Prostate gland (tissue), 2 donors: ENCODE results near the gene LCN12. TPM values are rescaled to one million over a fixed set of nuclear protein-coding genes. Genes with fewer than 3 reads are reported as not detected.

Experiments
- DNase-seq: peaks from one replicate; pipeline ENCODE4 v3.0.0-alpha.2; 2019; ENCODE audit warnings: low spot score
- H3K27ac ChIP-seq, 2 donors: fragments of 200-600 bp; sonication (generic); 2 replicates each; pipeline ENCODE4 v1.5.1; 2017 to 2019
- H3K27me3 ChIP-seq: fragments of 200-600 bp; sonication (generic); replicated peaks from 2 replicates; pipeline ENCODE4 v1.5.1; 2019; ENCODE audit not compliant: insufficient read depth
- H3K36me3 ChIP-seq, 2 donors: fragments of 200-600 bp; sonication (generic); 1 replicate in 1 of 2; 2 replicates in 1 of 2; pipeline versions ENCODE4 v1.5.1 to v1.8.1; 2017 to 2019
- H3K4me1 ChIP-seq: fragments of 200-600 bp; sonication (generic); replicated peaks from 2 replicates; pipeline ENCODE4 v1.5.1; 2019
- H3K4me3 ChIP-seq, 2 donors: fragments of 200-600 bp; sonication (generic); 2 replicates each; pipeline ENCODE4 v1.5.1; 2017 to 2019
- H3K9me3 ChIP-seq: fragments of 200-600 bp; sonication (generic); 2 replicates; pipeline ENCODE4 v1.5.1; 2017
- POLR2A ChIP-seq: fragments of 450-650 bp; IDR thresholded peaks from one replicate; pipeline ENCODE4 v1.6.1; 2016; ENCODE audit warnings: antibody characterized with exemption, mild to moderate bottlenecking
- POLR2AphosphoS5 ChIP-seq: sonication (generic); formaldehyde crosslinking; IDR thresholded peaks from one replicate; pipeline ENCODE4 v1.6.1; 2017; ENCODE audit warnings: antibody characterized with exemption
- WGBS: methylation state at CpG from one replicate; pipeline ENCODE4 v1.1.5; 2018; 5-methylcytosine and 5-hydroxymethylcytosine counted together
- intact Hi-C: fragments of 100-400 bp; cut with DNase I; formaldehyde crosslinking; loops from one replicate; pipeline ENCODE4 v1.14.2; 2022
- total RNA-seq, 2 donors: library from RNA; depleted of rRNA; stranded (reverse); fragments of >200 nt; gene quantifications; one replicate each; pipeline ENCODE4 v1.1.0, GENCODE V29; 2016
- TF ChIP-seq, protein P1 (sequence below), 4 experiments: fragments of 200-600 bp in 2 of 4; fragments of 450-650 bp in 2 of 4; sonication (generic) in 2 of 4; IDR thresholded peaks; 1 replicate in 3 of 4; 2 replicates in 1 of 4; pipeline ENCODE4 v1.5.1; 2016 to 2019; ENCODE audit warnings: antibody characterized with exemption in 4 of 4, mild to moderate bottlenecking in 2 of 4, moderate library complexity in 2 of 4

Gene LCN12
- total RNA-seq, 2 donors from 2014 or later: 4.1 to 13.7 TPM

DNA sequence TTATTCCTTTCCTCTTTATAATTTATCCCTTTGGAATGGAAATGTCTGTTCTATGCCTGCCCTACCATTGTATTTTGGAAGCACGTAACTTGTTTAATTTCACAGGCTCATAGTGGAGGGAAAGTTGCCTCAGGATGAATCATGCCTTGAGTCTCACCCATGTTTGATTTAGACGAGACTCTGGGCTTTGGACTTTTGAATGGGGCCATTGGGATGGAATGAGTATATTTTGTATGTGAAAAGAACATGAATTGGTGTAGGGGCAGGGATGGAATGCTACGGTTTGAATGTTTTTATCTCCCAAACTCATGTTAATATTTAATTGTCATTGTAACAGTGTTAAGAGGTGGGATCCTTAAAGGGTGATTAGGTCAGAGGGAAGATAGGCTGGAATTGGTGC lies 17.8 kb upstream of the LCN12 start:
- TF ChIP-seq POLR2AphosphoS5: no peak
- TF ChIP-seq, protein P1, sequence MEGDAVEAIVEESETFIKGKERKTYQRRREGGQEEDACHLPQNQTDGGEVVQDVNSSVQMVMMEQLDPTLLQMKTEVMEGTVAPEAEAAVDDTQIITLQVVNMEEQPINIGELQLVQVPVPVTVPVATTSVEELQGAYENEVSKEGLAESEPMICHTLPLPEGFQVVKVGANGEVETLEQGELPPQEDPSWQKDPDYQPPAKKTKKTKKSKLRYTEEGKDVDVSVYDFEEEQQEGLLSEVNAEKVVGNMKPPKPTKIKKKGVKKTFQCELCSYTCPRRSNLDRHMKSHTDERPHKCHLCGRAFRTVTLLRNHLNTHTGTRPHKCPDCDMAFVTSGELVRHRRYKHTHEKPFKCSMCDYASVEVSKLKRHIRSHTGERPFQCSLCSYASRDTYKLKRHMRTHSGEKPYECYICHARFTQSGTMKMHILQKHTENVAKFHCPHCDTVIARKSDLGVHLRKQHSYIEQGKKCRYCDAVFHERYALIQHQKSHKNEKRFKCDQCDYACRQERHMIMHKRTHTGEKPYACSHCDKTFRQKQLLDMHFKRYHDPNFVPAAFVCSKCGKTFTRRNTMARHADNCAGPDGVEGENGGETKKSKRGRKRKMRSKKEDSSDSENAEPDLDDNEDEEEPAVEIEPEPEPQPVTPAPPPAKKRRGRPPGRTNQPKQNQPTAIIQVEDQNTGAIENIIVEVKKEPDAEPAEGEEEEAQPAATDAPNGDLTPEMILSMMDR (IDR thresholded peaks at IDR 0.05): no peak
- no peak for TF ChIP-seq POLR2A
- intact Hi-C loops: no loop called here
- Histone ChIP-seq H3K4me3 (no peak overlapping the region), H3K27ac (no peak overlapping the region), H3K4me1 (no peaks in the 10 kb centered on the region), H3K9me3 (no peaks in the 10 kb centered on the region), H3K27me3 (no peaks in the 10 kb centered on the region), H3K36me3 (no peaks in the 10 kb centered on the region)
- 88% methylated on average over 3 of the region's 3 CpGs for WGBS
- DNase-seq: no peak

DNA sequence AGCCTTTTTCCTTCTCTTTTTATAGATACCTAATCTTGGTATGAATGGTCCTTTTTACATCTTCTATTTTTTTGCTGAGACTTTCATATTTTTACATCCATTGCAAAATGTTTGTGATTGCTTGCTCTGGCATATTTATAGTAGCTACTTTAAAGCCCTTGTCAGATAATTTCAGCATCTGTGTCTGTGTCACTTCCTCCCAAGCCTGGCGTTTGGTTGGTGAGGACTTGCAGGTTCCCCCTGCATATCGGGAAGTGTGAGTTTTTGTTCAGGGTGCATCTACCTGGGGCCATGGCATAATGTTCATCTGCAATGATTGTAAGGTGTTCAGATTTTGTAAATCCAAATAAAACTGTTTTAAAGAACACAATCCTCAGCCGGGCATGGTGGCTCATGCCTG lies 16.4 kb upstream of the LCN12 start:
- intact Hi-C loops: no loop called here
- WGBS: 88% methylated on average over 3 of the region's 3 CpGs
- Histone ChIP-seq H3K9me3 (no peaks in the 10 kb centered on the region), H3K4me3 (no peak overlapping the region), H3K36me3 (peaks cover 3 to 5% of the 10 kb centered on the region in 2 donors), H3K4me1 (no peaks in the 10 kb centered on the region), H3K27ac (no peak overlapping the region), H3K27me3 (no peaks in the 10 kb centered on the region)
- DNase-seq: no peak
- TF ChIP-seq, protein P1 (IDR thresholded peaks at IDR 0.05): no peak
- TF ChIP-seq POLR2AphosphoS5 (no peak), POLR2A (no peak)

DNA sequence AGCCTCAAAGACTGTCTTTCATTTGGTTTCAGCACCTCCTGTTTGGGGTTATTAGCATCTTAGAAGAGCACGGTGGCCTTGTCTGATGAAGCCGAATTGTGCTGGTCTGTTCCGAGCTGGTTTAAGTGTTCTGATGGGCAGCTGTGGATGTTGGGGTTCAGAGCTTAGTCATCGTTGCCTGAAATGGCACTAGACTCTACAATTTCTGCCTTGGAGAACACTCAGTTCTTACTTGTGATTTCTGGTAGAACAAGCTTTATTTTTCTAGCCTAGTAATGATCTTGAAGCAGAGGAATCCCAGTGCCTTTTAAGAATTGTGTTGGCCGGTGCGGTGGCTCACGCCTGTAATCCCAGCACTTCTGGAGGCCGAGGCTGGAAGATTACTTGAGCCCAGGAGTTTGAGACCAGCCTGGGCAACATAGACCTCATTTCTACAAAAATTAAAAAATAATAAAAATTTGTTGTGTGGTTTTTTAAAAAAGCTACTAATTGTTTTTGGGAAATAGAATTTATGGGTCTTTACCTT lies 15.4 kb upstream of the LCN12 start:
- H3K36me3 ChIP-seq: peaks cover 9 to 16% of the 10 kb centered on the region in 2 donors
- no peaks in the 10 kb centered on the region for H3K9me3 ChIP-seq
- no peaks in the 10 kb centered on the region for H3K27me3 ChIP-seq
- no peaks in the 10 kb centered on the region for H3K4me1 ChIP-seq
- WGBS: 86% methylated on average over 8 of the region's 8 CpGs
- no peak for DNase-seq
- no peak overlapping the region for H3K27ac ChIP-seq
- TF ChIP-seq, protein P1 (IDR thresholded peaks at IDR 0.05): no peak
- no peak for TF ChIP-seq POLR2AphosphoS5
- no peak for TF ChIP-seq POLR2A
- no peak overlapping the region for H3K4me3 ChIP-seq
- intact Hi-C loops: no loop called here

DNA sequence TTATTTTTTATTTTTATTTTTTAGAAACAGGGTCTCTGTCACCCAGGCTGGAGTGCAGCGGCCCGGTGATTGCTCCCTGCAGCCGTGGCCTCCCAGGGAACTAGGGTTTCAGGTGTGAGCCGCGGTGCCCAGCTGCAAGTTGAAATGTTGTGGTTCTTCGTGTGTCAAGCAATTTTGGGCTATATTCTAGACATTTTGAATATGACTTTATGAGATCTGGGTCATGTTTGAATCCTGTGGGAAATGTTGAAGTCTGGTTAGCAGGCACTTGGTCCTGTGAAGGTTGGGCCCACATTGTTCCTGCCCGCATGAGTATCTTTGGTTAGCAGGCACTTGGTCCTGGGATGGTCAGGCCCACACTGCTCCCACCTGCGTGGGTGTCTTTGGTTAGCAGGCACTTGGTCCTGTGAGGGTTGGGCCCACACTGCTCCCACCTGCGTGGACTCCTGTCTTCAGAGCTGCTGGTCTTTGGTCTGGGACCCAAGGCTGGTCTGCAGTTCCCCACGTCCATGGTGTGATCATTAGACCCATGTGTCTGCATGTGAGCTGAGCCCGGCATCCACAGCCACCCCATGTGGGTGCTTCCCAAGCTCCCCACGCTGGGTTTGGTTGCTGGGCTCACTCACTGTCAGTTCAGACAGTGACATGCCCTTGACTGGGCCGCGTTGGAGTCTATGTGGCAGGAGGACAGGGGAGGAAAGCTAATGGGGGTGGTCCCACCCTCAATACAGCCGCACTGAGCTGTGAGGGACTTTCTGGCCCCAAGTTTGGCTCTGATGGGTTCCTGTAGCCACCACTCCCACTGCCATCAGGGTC lies 14.7 kb upstream of the LCN12 start:
- peaks cover 16 to 22% of the 10 kb centered on the region in 2 donors for H3K36me3 ChIP-seq
- DNase-seq: no peak
- intact Hi-C loops: no loop called here
- H3K9me3 ChIP-seq: no peaks in the 10 kb centered on the region
- no peaks in the 10 kb centered on the region for H3K27me3 ChIP-seq
- no peak overlapping the region for H3K27ac ChIP-seq
- TF ChIP-seq POLR2A (no peak), POLR2AphosphoS5 (no peak)
- TF ChIP-seq, protein P1 (IDR thresholded peaks at IDR 0.05): no peak
- H3K4me1 ChIP-seq: no peaks in the 10 kb centered on the region
- no peak overlapping the region for H3K4me3 ChIP-seq
- WGBS: 92% methylated on average over 15 of the region's 15 CpGs
